22Rv1 (cell line): ENCODE results near the gene NECTIN1.

Experiments used
- CTCF ChIP-seq: fragments of 450-650 bp; IDR thresholded peaks from 2 replicates; pipeline ENCODE4 v1.5.1; 2017; ENCODE audit warnings: mild to moderate bottlenecking
- ZFX ChIP-seq: fragments of 450-650 bp; IDR thresholded peaks from 2 replicates; pipeline ENCODE4 v1.6.1; 2017; ENCODE audit warnings: antibody characterized with exemption, borderline replicate concordance

GRCh38 chr11:119717839-119718534 lies 11.0 kb downstream of the NECTIN1 start:
- no peak for TF ChIP-seq CTCF
- TF ChIP-seq ZFX: no peak
